ENCODE measurements around the gene USP6NL. TPM values are rescaled to one million over a fixed set of nuclear protein-coding genes. Genes with fewer than 3 reads are reported as not detected.

USP6NL gene
- total RNA-seq, 1 experiment from 2014 or later: 13.0 TPM

- no peaks in the 10 kb centered on the region for H3K9me3 ChIP-seq (ENCODE audit: low read length)
- intact Hi-C loops (cut with micrococcal nuclease): no loop called here
- H3K36me3 ChIP-seq (ENCODE audit: low read depth, low read length): no peaks in the 10 kb centered on the region
- H3K4me2 ChIP-seq (ENCODE audit: low read length): no peak overlapping the region
- H3K9me2 ChIP-seq (replicated peaks; ENCODE audit: low read length): no peaks in the 10 kb centered on the region
- H4K20me1 ChIP-seq (ENCODE audit: low read length): no peaks in the 10 kb centered on the region
- no peaks in the 10 kb centered on the region for H3K79me2 ChIP-seq (ENCODE audit: low read length)
- no TSS peak for BruUV-seq (replicated peaks)
- H2AFZ ChIP-seq (ENCODE audit: low read length): no peak overlapping the region
- H3K9ac ChIP-seq (ENCODE audit: low read length): no peak overlapping the region
- ChIA-PET POLR2A (ENCODE audit: unreplicated experiment) (no interaction called here), CTCF (no interaction called here)
- no peaks in the 10 kb centered on the region for H3F3A ChIP-seq (ENCODE audit: low read length, unreplicated experiment)
- no peak for TF ChIP-seq EZH2 (IDR thresholded peaks at IDR 0.05; ENCODE audit: low read length, unreplicated experiment)
- TF ChIP-seq EZH2phosphoT487 (IDR thresholded peaks at IDR 0.05; ENCODE audit: borderline replicate concordance, low read length): no peak
- no peak for TF ChIP-seq CTCF (conservative IDR thresholded peaks at IDR 0.05; ENCODE audit: low read depth, low read length)
- H3K4me3 ChIP-seq (ENCODE audit: low read length): no peak overlapping the region
- H3K27me3 ChIP-seq (ENCODE audit: low read length): no peaks in the 10 kb centered on the region
- ATAC-seq: no peak
- no peak for DNase-seq
- H3K27ac ChIP-seq (ENCODE audit: low read length): no peak overlapping the region
- H3K4me1 ChIP-seq (ENCODE audit: insufficient read depth, low read length): no peaks in the 10 kb centered on the region
These were observed 85.9 kb downstream of the USP6NL start for GRCh38 chr10:11525503-11525902.

DNA sequence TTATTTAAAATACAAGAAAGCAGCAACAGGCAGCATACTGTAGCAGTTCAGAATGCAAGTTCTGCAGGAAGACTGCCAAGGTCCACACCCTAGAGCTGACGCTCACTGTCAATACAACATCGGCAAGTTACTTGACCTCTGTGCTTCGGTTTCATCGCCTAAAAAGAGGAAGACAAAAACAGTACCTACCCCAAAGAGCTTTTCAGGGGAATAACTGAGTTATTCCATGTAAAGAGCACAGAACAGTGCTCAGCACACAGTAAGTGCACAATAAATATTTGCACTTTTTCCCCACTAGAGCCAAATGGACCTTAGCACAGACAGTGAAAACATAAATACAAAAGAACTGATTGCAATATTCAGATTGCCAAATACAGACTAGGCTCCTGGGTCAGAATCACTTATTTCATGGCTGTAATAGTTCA is 88.6 kb downstream of the USP6NL start:
- no TSS peak for BruUV-seq (replicated peaks)
- no peaks in the 10 kb centered on the region for H3K27me3 ChIP-seq (ENCODE audit: low read length)
- CTCF ChIA-PET: no interaction called here
- H3K27ac ChIP-seq (ENCODE audit: low read length): no peak overlapping the region
- no peaks in the 10 kb centered on the region for H4K20me1 ChIP-seq (ENCODE audit: low read length)
- H3K4me1 ChIP-seq (ENCODE audit: insufficient read depth, low read length): no peaks in the 10 kb centered on the region
- no peak overlapping the region for H2AFZ ChIP-seq (ENCODE audit: low read length)
- H3K9ac ChIP-seq (ENCODE audit: low read length): no peak overlapping the region
- no peak for TF ChIP-seq EZH2phosphoT487 (IDR thresholded peaks at IDR 0.05; ENCODE audit: borderline replicate concordance, low read length)
- TF ChIP-seq EZH2 (IDR thresholded peaks at IDR 0.05; ENCODE audit: low read length, unreplicated experiment): no peak
- no peak for TF ChIP-seq CTCF (conservative IDR thresholded peaks at IDR 0.05; ENCODE audit: low read depth, low read length)
- no peaks in the 10 kb centered on the region for H3K9me2 ChIP-seq (replicated peaks; ENCODE audit: low read length)
- POLR2A ChIA-PET (ENCODE audit: unreplicated experiment): no interaction called here
- H3K4me3 ChIP-seq (ENCODE audit: low read length): no peak overlapping the region
- no peaks in the 10 kb centered on the region for H3F3A ChIP-seq (ENCODE audit: low read length, unreplicated experiment)
- intact Hi-C loops (cut with micrococcal nuclease): no loop called here
- ATAC-seq (no peak), DNase-seq (no peak)
- no peaks in the 10 kb centered on the region for H3K79me2 ChIP-seq (ENCODE audit: low read length)
- H3K36me3 ChIP-seq (ENCODE audit: low read depth, low read length): no peaks in the 10 kb centered on the region
- no peaks in the 10 kb centered on the region for H3K9me3 ChIP-seq (ENCODE audit: low read length)
- no peak overlapping the region for H3K4me2 ChIP-seq (ENCODE audit: low read length)

- Histone ChIP-seq H3K4me1 (ENCODE audit: insufficient read depth, low read length) (no peaks in the 10 kb centered on the region), H2AFZ (ENCODE audit: low read length) (no peak overlapping the region), H3K9ac (ENCODE audit: low read length) (no peak overlapping the region), H3K36me3 (ENCODE audit: low read depth, low read length) (no peaks in the 10 kb centered on the region), H3K27me3 (ENCODE audit: low read length) (no peaks in the 10 kb centered on the region), H3K9me2 (replicated peaks; ENCODE audit: low read length) (no peaks in the 10 kb centered on the region), H4K20me1 (ENCODE audit: low read length) (no peaks in the 10 kb centered on the region), H3K27ac (ENCODE audit: low read length) (no peak overlapping the region), H3K4me3 (ENCODE audit: low read length) (no peak overlapping the region), H3K9me3 (ENCODE audit: low read length) (no peaks in the 10 kb centered on the region), H3K4me2 (ENCODE audit: low read length) (no peak overlapping the region), H3K79me2 (ENCODE audit: low read length) (no peaks in the 10 kb centered on the region), H3F3A (ENCODE audit: low read length, unreplicated experiment) (no peaks in the 10 kb centered on the region)
- ChIA-PET POLR2A (ENCODE audit: unreplicated experiment) (no interaction called here), CTCF (no interaction called here)
- intact Hi-C loops (cut with micrococcal nuclease): no loop called here
- ATAC-seq (no peak), DNase-seq (no peak)
- no TSS peak for BruUV-seq (replicated peaks)
- TF ChIP-seq EZH2phosphoT487 (IDR thresholded peaks at IDR 0.05; ENCODE audit: borderline replicate concordance, low read length) (no peak), CTCF (conservative IDR thresholded peaks at IDR 0.05; ENCODE audit: low read depth, low read length) (no peak), EZH2 (IDR thresholded peaks at IDR 0.05; ENCODE audit: low read length, unreplicated experiment) (no peak)
These were observed 89.6 kb downstream of the USP6NL start for GRCh38 chr10:11521860-11522259.

Measured in PC-3 (cell line).